T-helper 1 cell treated with Interleukin-12 subunit alpha and Interleukin-12 subunit beta and Interleukin-4 antibody, amounts not matched to agents 30 μg/mL and 1 μg/mL, for 36 hours (primary cell): ENCODE data around the gene DKKL1.
"Not testable (repeated sequence)": the region's sequence is repeated elsewhere in the genome, so short reads cannot be mapped to it uniquely, and the experiment has no call there.

Experiments
- H3K27ac Mint-ChIP-seq: one replicate; pipeline ENCODE4 v1.8.0; 2021; ENCODE audit warnings: mild to moderate bottlenecking, mixed read lengths
- H3K27me3 Mint-ChIP-seq: one replicate; pipeline ENCODE4 v1.8.0; 2021; ENCODE audit warnings: low read depth, mixed read lengths
- H3K36me3 Mint-ChIP-seq: one replicate; pipeline ENCODE4 v1.8.0; 2021; ENCODE audit warnings: low read depth, mixed read lengths
- H3K4me1 Mint-ChIP-seq: one replicate; pipeline ENCODE4 v1.8.0; 2021; ENCODE audit warnings: low read depth, mixed read lengths
- H3K4me3 Mint-ChIP-seq: one replicate; pipeline ENCODE4 v1.8.0; 2021; ENCODE audit warnings: mild to moderate bottlenecking, moderate library complexity, mixed read lengths
- H3K9me3 Mint-ChIP-seq: one replicate; pipeline ENCODE4 v1.8.0; 2021; ENCODE audit warnings: mixed read lengths

DKKL1 gene

DNA sequence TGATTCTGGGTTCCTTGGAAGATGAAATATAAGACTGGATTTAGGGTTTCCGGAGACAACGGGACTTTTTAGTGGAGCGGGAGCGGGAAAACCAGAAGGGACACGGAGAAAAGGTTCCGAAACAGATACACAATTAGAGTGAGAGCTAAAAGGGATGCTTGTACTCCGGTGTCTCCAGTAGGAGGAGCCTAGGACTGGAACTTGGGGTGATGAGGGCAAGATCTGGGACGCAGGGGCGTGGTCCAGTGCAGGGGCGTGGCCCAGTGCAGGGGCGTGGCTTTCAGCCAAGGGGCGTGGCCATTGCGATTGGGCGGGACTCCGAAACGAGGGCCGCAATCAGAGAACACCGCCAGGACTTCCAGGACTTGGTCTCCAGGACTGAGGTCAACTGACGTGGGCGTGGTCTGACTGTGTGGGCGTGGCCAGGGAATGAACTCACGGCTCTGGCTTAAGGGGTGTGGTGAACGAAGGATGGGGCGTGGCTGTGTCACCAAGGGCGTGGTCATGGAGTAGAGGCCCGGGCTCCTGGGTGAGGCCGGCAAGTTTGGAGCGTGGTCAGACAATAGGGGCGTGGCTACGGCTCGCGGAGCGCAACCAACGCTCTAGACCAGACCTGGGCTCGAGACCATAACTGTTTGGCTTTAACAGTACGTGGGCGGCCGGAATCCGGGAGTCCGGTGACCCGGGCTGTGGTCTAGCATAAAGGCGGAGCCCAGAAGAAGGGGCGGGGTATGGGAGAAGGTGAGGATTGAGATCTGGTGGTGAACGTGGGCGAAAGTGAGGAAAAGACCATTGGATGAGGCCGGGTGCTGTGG lies at the start of gene DKKL1:
Gene DKKL1 (plus strand): TSS at position 610 of the 815 bp plus-strand sequence. CDS start 122 bp downstream, at position 732.
- Mint-ChIP-seq H3K4me1 (peaks cover 8% of the 10 kb centered on the region), H3K9me3 (no peaks in the 10 kb centered on the region), H3K4me3 (no peak within 1 kb of the TSS), H3K27ac (no peak within 1 kb of the TSS), H3K27me3 (peaks cover 15% of the 10 kb centered on the region), H3K36me3 (no peaks in the 10 kb centered on the region)

DNA sequence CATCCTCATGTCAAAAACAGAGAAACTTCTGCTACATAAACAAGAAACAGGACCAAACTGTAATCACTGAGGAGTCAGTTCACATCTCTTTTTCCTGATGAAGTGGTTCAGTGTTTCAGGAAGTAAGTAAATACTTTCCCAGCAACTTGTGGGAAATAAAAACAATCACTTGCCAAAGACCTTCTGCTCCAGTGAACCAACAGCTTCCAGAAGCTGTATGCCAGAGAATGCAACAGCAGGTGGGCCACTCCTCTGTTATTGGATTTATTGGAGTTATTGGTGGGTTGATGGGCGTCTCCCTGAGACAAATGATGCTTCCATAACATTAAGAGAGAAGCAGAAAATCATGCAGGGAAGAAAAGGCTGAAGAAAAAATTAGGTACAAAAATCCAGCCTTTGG lies 48.6 kb upstream of the DKKL1 start:
- H3K27me3 Mint-ChIP-seq, result no peaks in the 10 kb centered on the region
- peaks cover 26% of the 10 kb centered on the region for H3K36me3 Mint-ChIP-seq
- peaks cover 23% of the 10 kb centered on the region for H3K9me3 Mint-ChIP-seq
- H3K4me1 Mint-ChIP-seq, result peaks cover 3% of the 10 kb centered on the region
- no peak overlapping the region for H3K27ac Mint-ChIP-seq
- no peak overlapping the region for H3K4me3 Mint-ChIP-seq

DNA sequence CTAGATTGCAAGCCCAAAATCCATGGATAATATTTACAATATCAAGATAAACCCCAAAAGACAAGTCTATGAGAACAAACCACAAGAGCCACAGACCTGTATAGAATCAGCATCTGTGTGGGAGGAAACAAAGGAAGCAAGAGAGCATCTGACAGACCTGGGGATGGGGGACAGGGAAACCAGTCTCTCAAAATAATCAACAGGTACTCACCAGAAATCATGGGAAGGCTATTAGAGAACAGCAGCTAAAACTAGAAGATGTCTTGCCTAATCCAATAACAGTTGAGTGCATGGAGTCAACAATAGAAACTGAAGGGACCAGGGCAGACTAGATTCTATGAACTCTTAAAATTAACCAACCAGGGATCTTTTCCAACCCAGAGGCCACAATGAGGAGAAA lies 47.4 kb upstream of the DKKL1 start:
- no peak overlapping the region for H3K4me3 Mint-ChIP-seq
- H3K27ac Mint-ChIP-seq, result no peak overlapping the region
- peaks cover 28% of the 10 kb centered on the region for H3K36me3 Mint-ChIP-seq
- peaks cover 23% of the 10 kb centered on the region for H3K9me3 Mint-ChIP-seq
- peaks cover 3% of the 10 kb centered on the region for H3K4me1 Mint-ChIP-seq
- no peaks in the 10 kb centered on the region for H3K27me3 Mint-ChIP-seq

DNA sequence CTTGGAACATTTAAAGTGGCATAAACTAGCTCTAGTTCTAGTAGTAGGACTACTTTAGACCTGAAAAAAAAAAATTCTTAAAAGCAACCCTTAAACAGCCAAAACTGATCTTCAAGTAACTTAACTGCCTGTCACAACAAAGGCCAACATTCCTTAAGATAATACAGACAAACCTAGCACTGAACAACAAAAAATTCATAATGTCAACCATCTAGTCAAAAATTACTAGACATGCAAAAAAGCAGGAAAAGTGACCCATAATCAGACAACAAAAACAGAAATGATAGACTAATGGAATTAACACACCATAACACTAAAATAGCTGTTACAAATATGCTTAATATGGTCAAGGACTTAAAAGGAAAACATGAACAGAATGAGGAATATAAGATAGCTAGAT lies 45.4 kb upstream of the DKKL1 start:
- Mint-ChIP-seq H3K4me3 (no peak overlapping the region), H3K9me3 (peaks cover 23% of the 10 kb centered on the region)

DNA sequence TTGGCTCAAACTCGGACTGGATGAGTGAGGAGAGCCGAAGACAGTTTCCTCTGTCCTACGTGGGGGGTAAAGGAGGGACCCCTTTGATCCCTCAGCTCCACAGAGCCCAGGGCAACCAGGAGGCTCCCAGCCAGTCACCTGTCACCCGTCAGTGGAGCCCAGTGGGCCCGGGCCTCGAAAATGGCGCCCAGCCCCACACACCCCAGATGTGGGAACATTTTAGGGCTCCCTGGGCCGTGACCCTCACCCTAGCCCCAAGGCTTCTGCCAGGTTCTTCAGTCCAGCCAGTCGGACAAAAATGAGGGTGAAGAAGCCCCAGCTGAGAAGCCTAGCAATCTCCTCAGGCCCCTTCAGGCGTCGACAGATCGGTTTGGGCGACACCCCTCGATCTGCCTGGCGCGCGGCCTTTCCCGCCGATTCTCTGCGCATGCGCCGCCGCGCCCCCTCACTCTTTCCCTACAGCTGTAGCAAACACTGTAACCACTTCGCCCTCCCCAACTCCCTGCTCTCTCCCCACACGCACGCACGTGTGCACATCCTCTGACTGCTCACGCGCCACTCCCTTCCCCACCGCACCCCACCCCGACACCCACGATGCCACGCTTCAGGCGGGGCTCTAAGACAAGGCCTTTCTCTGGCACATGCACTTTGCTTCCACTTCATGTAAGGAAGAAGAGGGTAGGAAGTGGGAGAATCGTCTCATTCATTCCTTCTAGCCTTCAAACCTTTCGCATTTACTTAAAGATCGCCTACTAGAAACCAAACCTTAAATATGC lies 38.7 kb upstream of the DKKL1 start, which contains the start of gene SLC6A16:
Gene SLC6A16 (minus strand): TSS at position 391 of the 776 bp plus-strand sequence. CDS start 13,844 bp downstream, outside the sequence.
- no peaks in the 10 kb centered on the region for H3K27me3 Mint-ChIP-seq
- peaks cover 16% of the 10 kb centered on the region for H3K36me3 Mint-ChIP-seq
- H3K4me1 Mint-ChIP-seq, result peaks cover 18% of the 10 kb centered on the region
- H3K9me3 Mint-ChIP-seq, result no peaks in the 10 kb centered on the region
- no peak within 1 kb of the TSS for H3K4me3 Mint-ChIP-seq
- no peak within 1 kb of the TSS for H3K27ac Mint-ChIP-seq

More for the DNA sequence above, 45.4 kb upstream of the DKKL1 start:
- H3K27me3 Mint-ChIP-seq, result no peaks in the 10 kb centered on the region
- H3K4me1 Mint-ChIP-seq, result peaks cover 3% of the 10 kb centered on the region
- H3K36me3 Mint-ChIP-seq, result peaks cover 27% of the 10 kb centered on the region
- no peak overlapping the region for H3K27ac Mint-ChIP-seq

DNA sequence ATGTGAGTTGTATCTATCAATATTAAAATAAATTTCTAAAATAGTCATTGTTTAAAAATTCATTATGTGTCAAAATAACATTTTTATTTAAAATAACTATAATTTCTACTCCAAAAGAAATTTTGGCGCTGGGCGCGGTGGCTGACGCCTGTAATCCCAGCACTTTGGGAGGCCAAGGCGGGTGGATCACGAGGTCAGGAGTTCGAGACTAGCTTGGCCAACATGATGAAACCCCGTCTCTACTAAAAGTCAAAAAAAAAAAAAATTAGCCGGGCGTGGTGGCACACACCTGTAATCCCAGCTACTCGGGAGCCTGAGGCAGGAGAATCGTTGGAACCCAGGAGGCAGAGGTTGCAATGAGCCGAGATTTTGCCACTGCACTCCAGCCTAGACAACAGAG lies 37.9 kb upstream of the DKKL1 start:
- H3K27me3 Mint-ChIP-seq, H3K9me3 Mint-ChIP-seq, H3K4me3 Mint-ChIP-seq, H3K27ac Mint-ChIP-seq: not testable (repeated sequence)
- H3K4me1 Mint-ChIP-seq, result peaks cover 22% of the 10 kb centered on the region
- H3K36me3 Mint-ChIP-seq, result peaks cover 15% of the 10 kb centered on the region

DNA sequence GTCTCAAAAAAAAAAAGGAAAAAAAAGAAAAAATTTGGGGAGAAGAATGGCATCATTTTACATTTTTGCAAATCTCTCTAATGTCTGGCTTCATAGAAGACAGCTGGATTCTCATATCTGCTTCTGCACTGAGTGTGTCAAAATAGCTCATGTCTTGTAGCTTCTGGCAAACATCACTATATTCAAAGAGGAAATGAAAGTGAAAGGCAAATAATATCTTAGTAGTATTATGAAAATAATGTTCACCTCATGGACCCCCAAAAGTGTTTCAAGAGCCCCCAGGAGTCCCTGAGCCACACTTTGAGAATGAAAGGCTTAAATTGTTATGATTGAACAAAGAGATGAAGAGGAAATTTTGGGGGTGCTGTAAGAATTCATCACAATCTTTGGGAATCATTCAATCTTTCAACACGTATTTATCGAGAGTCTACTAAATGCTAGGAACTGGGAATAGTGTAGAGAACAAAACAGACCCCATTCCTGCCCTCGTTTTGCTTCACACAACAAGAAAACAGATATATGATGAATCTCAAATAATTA lies 37.4 kb upstream of the DKKL1 start:
- no peaks in the 10 kb centered on the region for H3K9me3 Mint-ChIP-seq
- H3K4me1 Mint-ChIP-seq, result peaks cover 22% of the 10 kb centered on the region
- no peaks in the 10 kb centered on the region for H3K27me3 Mint-ChIP-seq
- no peak overlapping the region for H3K4me3 Mint-ChIP-seq
- H3K36me3 Mint-ChIP-seq, result peaks cover 15% of the 10 kb centered on the region
- H3K27ac Mint-ChIP-seq, result no peak overlapping the region

DNA sequence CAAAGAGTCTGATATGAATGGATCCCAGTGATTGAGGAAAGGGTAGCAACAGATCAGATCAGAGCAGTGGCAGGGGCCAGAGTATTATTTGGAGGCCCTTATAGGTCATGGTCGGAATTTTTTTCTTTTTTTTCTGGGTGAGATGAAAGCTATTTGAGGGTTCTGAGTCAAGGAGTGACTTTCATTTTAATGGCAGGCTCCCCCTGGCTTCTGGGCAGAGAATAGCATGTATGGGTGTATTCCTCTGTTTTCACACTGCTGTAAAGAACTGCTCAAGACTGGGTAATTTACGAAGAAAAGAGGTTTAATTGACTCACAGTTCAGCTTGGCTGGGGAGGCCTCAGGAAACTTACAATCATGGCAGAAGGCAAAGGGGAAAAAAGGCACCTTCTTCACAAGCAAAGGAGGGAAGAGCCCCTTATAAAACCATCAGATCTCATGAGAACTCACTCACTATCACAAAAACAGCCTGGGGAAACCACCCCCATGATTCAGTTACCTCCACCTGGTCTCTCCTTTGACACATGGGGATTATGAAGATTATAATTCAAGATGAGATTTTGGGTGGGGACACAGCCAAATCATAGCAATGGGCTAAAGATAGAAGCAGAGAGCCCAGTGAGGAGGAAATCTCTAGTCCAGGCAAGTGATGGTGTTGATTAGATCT lies 35.7 kb upstream of the DKKL1 start:
- Mint-ChIP-seq H3K27ac (no peak overlapping the region), H3K4me3 (no peak overlapping the region), H3K4me1 (peaks cover 37% of the 10 kb centered on the region), H3K9me3 (no peaks in the 10 kb centered on the region), H3K27me3 (no peaks in the 10 kb centered on the region), H3K36me3 (peaks cover 12% of the 10 kb centered on the region)

DNA sequence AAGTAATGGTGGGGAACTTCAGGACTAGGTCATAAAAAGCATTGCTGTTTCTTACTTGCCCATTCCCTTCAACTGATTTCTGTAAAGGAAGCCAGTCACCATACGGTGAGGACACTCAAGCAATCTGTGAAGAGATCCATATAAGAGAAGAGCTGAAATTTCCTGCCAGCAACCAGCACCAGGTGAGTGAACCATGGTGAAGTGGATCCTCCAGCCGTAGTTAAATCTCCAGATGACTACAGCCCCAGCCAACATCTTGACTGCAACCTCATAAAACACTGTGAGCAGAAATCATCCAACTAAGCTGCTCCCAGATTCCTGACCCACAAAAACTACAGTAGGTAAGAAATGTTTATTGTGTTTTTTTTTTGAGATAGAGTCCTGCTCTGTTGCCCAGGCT lies 34.9 kb upstream of the DKKL1 start:
- Mint-ChIP-seq H3K9me3 (no peaks in the 10 kb centered on the region), H3K36me3 (peaks cover 12% of the 10 kb centered on the region), H3K4me1 (peaks cover 42% of the 10 kb centered on the region), H3K27me3 (no peaks in the 10 kb centered on the region), H3K4me3 (no peak overlapping the region), H3K27ac (no peak overlapping the region)

DNA sequence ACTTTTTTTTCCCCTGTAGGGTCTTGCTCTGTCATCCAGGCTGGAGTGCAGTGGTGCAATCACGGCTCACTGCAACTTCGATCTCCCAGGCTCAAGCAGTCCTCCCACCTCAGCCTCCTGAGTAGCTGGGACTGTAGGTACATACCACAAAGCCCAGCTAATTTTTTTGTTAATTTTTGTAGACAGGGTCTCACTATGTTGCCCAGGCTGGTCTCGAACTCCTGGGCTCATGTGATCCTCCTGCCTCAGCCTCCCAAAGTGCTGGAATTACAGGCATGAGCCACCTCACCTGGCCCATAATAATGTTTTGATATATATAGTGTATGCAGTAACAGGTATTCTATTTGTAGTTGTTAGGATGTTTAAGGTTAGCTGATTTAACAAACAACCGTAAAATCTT lies 32.5 kb upstream of the DKKL1 start:
- Mint-ChIP-seq H3K4me1 (peaks cover 49% of the 10 kb centered on the region), H3K27ac (peak overlapping the region; percentile 38), H3K36me3 (peaks cover 12% of the 10 kb centered on the region)
- not testable (repeated sequence) for H3K27me3 Mint-ChIP-seq, H3K4me3 Mint-ChIP-seq, H3K9me3 Mint-ChIP-seq

DNA sequence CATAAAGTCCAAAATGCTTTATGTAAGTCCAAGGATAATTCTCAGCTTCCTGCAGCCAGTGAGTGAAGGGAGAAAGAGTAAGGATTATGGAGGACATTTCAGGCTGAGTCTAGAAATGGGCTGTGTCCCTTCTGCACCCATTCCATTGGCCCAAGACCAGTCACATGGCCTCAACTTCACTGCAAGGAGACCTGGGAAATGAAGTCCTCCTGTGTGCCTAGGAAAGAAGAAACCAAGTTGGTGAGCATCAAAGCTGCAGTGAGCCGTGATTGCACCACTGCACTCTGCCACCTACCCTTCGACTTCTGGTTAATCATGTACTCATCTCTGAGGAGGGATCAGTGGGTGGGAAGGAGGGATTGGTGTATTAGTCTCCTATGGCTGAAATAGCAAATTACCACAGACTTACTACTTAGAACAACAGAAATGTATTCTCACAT lies 32.0 kb upstream of the DKKL1 start:
- Mint-ChIP-seq H3K27ac (peak overlapping the region; percentile 38), H3K4me1 (peaks cover 52% of the 10 kb centered on the region), H3K9me3 (no peaks in the 10 kb centered on the region), H3K36me3 (peaks cover 13% of the 10 kb centered on the region), H3K4me3 (no peak overlapping the region), H3K27me3 (no peaks in the 10 kb centered on the region)

DNA sequence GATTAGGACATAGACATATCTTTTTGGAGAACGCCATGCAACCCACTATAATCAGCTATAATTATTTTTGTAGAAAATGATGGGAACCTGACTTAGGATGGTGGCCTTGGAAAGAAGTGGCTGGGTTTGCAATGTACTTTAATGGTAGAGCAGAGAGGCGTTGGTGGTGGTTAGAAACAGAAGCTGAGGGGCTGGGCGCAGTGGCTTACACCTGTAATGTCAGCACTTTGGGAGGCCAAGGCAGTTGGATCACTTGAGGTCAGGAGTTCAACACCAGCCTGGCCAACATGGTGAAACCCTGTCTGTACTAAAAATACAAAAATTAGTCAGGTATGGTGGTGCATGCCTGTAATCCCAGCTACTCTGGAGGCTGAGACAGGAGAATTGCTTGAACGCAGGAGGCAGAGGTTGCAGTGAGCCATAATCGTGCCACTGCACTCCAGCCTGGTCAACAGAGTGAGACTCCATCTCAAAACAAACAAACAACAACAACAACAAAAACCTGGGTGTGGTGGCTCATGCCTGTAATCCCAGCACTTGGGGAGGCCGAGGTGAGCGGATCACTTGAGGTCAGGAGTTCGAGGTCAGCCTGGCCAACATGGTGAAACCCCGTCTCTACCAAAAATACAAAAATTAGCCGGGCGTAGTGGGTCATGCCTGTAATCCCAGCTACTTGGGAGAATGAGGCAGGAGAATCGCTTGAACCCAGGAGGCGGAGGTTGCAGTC lies 30.8 kb upstream of the DKKL1 start:
- H3K4me1 Mint-ChIP-seq, result peaks cover 55% of the 10 kb centered on the region
- peak overlapping the region; percentile 25 for H3K4me3 Mint-ChIP-seq
- H3K9me3 Mint-ChIP-seq, H3K27me3 Mint-ChIP-seq: not testable (repeated sequence)
- peak overlapping the region; percentile 94 for H3K27ac Mint-ChIP-seq
- H3K36me3 Mint-ChIP-seq, result peaks cover 18% of the 10 kb centered on the region

DNA sequence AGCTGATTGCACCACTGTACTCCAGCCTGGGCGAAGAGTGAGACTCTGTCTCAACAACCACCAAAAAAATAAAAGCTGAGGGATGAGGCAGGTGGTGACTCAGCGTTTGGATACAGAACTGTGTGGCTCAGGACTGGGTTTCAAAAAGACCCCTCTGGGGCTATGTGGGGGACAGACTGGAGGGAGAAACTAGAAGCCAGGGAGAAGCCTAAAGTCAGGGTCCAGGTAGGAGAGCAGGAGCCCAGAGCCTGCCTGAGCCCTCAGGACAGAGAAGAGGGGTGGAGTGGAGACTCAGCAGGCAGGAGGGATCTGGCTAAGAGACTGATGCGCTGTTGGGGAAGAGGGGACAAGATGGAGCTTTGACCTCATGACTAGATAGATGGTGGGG lies 30.3 kb upstream of the DKKL1 start:
- Mint-ChIP-seq H3K9me3 (no peaks in the 10 kb centered on the region), H3K27ac (peak overlapping the region; percentile 94), H3K4me1 (peaks cover 55% of the 10 kb centered on the region), H3K36me3 (peaks cover 20% of the 10 kb centered on the region), H3K4me3 (peak overlapping the region; percentile 82), H3K27me3 (no peaks in the 10 kb centered on the region)

DNA sequence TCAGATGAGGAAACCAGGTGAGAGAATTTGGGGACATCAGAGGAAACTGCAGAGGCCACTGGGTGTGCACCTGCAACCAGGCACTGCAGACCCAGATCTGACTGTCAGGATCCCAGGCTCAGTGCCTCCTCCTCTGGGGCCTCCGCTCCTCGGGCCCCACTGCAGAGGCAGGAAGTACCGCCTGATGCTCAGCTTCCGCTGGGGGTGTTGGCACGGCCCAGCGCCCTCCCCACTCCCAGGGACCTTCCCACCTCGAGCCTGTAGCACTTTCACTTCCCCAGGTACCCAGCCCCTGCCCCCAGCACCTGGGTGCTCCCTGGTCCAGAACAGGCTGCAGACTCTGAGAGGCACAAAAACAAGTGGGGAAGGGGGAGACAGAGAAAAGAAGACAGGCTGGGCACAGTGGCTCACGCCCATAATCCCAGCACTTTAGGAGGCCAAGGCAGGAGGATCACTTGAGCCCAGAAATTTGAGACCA lies 29.8 kb upstream of the DKKL1 start:
- Mint-ChIP-seq H3K4me1 (peaks cover 56% of the 10 kb centered on the region), H3K9me3 (no peaks in the 10 kb centered on the region), H3K36me3 (peaks cover 24% of the 10 kb centered on the region), H3K27ac (peak overlapping the region; percentile 94), H3K27me3 (no peaks in the 10 kb centered on the region), H3K4me3 (peak overlapping the region; percentile 82)
